Eye (tissue), 1 donor: ENCODE results near the gene RAB7B.
A peak's percentile ranks its signal among the peaks of the same experiment; 100 is the strongest.

Experiments used
- DNase-seq: peaks from one replicate; pipeline ENCODE4 v3.0.0-alpha.2; 2015

The RAB7B gene

DNA sequence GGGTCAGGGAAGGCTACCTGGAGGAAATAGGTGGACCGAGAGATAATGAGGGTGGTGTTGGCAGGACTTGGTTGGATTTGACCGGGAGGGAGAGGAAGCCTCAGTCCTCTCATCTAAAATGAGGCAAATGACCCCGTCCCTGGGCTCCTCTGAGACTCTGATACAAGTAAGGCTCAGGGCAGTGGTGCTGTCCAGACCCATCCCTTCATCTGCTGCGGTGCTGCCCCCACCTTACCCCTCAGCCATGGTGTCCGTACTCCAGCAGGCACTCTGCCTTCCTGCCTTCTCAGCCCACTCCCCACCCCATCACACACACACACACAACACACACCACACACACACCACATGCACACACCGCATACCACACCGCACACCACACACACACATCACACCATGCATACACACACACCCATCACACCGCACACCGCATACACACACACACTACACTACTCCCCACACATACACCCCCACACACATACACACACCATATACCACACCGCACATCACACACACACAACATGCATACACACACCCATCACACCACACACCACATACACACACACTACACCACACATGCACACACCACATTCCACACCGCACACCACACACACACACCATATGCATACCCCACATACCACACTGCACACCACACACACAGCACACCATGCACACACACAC is 30.6 kb downstream of the RAB7B start:
- no peak for DNase-seq

DNA sequence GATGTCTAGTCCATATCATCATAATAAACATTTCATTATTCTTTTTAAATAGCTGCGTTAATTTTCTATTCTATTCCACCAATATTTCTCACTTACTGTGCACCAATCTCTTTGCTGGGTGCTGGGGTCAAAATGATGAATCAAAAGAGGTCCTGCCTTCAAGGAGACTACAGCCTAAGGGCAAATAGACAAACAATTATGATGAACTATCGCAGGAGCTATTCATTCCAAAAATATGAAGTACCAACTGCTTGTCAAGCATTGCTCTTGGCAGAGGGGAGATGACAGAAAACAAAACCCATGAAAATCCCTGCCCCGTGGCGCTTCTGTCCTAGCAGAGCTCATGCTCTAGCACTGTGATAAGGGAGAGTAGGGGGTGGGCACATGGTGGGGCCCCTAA is 31.1 kb downstream of the RAB7B start:
- no peak for DNase-seq

- DNase-seq: no peak
Observed at GRCh38 chr1:205971082-205971481, 32.1 kb downstream of the RAB7B start.

DNA sequence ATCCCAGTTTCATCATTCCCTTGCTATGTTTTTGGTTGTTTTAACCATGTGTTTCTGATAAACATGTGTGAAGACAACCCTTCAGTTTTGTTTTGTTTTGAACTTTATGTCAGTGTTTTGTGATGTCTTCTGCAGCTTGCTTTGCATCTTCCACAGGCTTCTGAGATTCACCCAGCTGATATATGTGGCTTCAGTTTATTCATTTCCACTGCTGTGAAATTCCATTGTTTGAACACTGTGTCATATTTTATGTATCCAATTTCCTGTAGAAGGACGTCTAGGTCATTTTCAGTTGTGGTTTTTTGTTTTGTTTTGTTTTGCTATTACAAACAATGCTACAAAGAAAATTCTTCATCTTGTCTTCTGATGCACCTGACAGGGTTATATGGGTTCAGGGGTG is 32.7 kb downstream of the RAB7B start:
- no peak for DNase-seq

- no peak for DNase-seq
Observed at GRCh38 chr1:205969229-205969628, 34.0 kb downstream of the RAB7B start.

DNA sequence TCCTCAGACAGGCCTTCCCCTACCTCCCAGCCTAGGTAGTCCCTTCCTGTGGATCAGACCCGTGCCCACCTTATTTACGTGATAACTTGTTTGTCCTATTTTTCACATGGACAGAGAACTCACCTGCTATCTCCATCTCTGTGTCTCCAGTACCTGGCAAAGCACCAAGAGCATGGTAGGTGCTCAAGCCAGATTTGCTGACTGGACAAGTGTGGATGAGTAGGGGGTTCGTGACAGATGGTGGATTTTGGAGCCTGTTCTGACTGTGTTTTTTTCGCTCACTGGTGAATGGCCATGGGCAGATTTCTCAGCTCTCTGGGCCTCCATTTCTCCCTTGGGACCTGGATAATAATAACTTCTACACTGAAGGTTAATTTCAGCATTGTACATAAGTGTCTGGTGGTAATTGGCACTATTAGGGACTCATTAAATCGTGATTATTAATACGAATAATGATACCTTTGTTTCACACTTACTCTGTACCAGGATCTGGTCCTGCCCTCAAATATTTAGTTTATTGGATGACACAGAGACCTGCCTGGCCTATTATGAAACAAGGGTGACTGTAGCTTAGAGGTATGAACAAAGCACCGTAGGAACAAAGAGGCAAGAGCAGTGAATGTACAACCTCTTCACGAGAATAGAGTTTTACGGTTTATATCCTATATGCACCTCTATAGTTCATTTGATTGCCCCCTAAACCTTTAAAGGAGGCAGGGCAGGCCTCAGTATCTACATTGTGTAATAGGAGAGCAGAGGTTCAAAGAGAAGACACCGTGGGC is 35.5 kb downstream of the RAB7B start:
- DNase-seq: no peak

- peak; percentile 70 for DNase-seq
Observed at GRCh38 chr1:205965036-205965884, 37.9 kb downstream of the RAB7B start.

GRCh38 chr1:205963352-205964155 is 39.6 kb downstream of the RAB7B start:
- no peak for DNase-seq

- no peak for DNase-seq
Observed at GRCh38 chr1:205962821-205963221, 40.4 kb downstream of the RAB7B start.

GRCh38 chr1:205961991-205962820 is 41.0 kb downstream of the RAB7B start:
- no peak for DNase-seq

DNA sequence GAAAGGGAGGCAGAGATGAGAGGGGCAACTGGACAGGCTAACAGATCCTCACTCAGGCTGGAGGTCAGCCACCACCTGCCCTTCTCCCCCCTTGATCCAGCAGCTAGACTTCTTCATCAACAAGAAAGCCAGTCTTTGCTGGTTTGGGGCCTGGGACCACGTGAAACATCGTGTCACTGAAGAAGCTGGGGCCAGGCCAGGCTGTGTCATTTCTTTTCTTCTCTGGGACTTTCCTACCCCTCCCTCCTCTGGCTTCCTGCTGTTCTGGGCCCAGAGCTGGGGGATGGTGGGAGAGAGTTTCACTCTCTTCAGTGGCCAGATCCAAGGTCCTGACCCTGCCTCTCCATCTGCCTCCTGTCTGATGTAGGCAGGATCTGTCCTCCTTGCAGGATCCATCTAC is 41.8 kb downstream of the RAB7B start:
- peak; percentile 32 for DNase-seq

- no peak for DNase-seq
Observed at GRCh38 chr1:205959789-205960188, 43.4 kb downstream of the RAB7B start.

DNA sequence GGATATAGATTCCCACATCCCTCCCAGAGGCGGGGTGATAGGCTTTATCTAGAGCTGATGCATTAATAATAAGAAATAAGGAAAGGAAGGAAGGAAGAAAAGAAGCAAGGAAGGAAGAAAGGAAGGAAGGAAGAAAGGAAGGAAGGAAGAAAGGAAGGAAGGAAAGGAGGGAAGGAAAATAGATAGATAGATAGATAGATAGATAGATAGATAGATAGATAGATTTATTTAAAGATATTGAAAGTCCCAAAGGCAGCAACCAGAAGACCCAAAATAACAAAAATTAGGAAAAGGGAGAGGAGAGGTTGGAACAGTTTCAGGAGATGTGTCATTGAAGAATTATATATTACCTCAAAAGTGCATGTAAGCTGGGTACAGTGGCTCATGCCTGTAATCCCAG is 47.7 kb downstream of the RAB7B start:
- no peak for DNase-seq

GRCh38 chr1:205954819-205955404 is 48.3 kb downstream of the RAB7B start:
- no peak for DNase-seq

- DNase-seq: no peak
Observed at GRCh38 chr1:205951746-205952145, 51.4 kb downstream of the RAB7B start.

GRCh38 chr1:205950826-205951549 is 52.2 kb downstream of the RAB7B start:
- DNase-seq: no peak

GRCh38 chr1:205950280-205950679 is 52.9 kb downstream of the RAB7B start:
- no peak for DNase-seq

- no peak for DNase-seq
Observed at GRCh38 chr1:205949753-205950152, 53.4 kb downstream of the RAB7B start.

DNA sequence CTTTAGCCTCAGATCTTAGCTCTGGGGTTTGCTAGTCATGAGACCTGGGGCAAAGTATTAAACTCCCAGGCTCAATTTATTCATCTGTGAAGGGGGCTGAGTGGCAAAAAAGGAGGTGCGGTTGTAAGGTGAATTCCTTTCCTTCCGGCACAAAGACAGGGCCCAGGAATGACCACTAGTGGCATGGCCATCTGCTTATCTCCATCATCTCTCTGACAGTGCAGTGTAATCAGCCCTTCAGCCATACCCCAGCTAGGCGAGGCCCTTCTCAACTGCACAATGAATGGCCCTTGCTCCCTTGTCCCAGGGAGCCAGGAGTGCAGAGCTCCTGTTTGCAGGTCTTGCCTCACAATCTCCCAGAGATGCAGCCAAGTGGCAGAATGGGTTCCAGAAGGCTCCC is 54.3 kb downstream of the RAB7B start:
- no peak for DNase-seq

- no peak for DNase-seq
Observed at GRCh38 chr1:205948039-205948438, 55.2 kb downstream of the RAB7B start.

DNA sequence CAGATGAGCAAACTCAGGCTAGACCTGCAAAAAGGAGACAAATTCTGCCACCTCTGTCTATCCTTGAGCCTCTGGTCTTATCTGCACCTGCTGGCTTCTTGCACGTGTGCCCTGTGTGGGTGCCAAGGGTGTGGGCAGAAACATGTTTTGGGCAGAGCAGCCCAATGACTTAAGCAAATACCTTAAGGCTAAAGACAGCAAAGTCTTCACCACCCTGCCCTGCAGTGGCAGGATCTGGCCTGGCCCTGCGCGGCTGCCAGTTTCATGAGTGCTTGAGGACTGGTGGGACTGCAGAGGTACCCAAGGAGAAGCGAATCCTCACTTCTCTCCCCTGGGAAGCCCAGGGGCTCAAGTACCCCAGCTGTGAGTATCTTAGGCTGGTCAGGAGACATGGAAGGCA is 56.2 kb downstream of the RAB7B start:
- no peak for DNase-seq
